GM12878 (cell line): ENCODE data around the gene ATP5F1D. TPM values are rescaled to one million over a fixed set of nuclear protein-coding genes. Genes with fewer than 3 reads are reported as not detected.

Source experiments
- BACH1 ChIP-seq: fragments of 450-650 bp; IDR thresholded peaks from 2 replicates; pipeline ENCODE4 v1.6.1; 2017; ENCODE audit warnings: mild to moderate bottlenecking, borderline replicate concordance
- DPF2 ChIP-seq: fragments of 450-650 bp; IDR thresholded peaks from 2 replicates; pipeline ENCODE4 v1.6.1; 2017; ENCODE audit warnings: mild to moderate bottlenecking
- ESRRA ChIP-seq: IDR thresholded peaks from 2 replicates; pipeline ENCODE4 v1.6.1; 2012; ENCODE audit warnings: mild to moderate bottlenecking, low read length, improper control_type of control experiment
- KAT2A ChIP-seq: conservative IDR thresholded peaks from 2 replicates; pipeline ENCODE4 v1.6.1; 2011; ENCODE audit warnings: low read depth, low read length; ENCODE audit not compliant: control insufficient read depth
- MEF2A ChIP-seq: IDR thresholded peaks from 2 replicates; pipeline ENCODE4 v1.6.1; 2011; ENCODE audit warnings: low read depth, mild to moderate bottlenecking, low read length, moderate library complexity; ENCODE audit not compliant: insufficient read depth
- NBN ChIP-seq: fragments of 450-650 bp; IDR thresholded peaks from 2 replicates; pipeline ENCODE4 v1.6.1; 2016
- NFXL1 ChIP-seq: fragments of 450-650 bp; IDR thresholded peaks from 2 replicates; pipeline ENCODE4 v1.6.1; 2017; ENCODE audit warnings: antibody characterized with exemption, mild to moderate bottlenecking, borderline replicate concordance
- NRF1 ChIP-seq: conservative IDR thresholded peaks from 2 replicates; pipeline ENCODE4 v1.6.1; 2011; ENCODE audit warnings: mild to moderate bottlenecking, low read depth, low read length, improper control_type of control experiment
- PAX5 ChIP-seq: IDR thresholded peaks from 2 replicates; pipeline ENCODE4 v1.6.1; 2011; ENCODE audit warnings: low read depth, low read length, borderline replicate concordance
- SPI1 ChIP-seq: IDR thresholded peaks from 2 replicates; pipeline ENCODE4 v1.6.1; 2011; ENCODE audit warnings: low read depth, mild to moderate bottlenecking, low read length, moderate library complexity, borderline replicate concordance; ENCODE audit not compliant: insufficient read depth
- TBL1XR1 ChIP-seq: IDR thresholded peaks from 2 replicates; pipeline ENCODE4 v1.6.1; 2012; ENCODE audit warnings: low read depth, low read length, improper control_type of control experiment
- TCF7 ChIP-seq: IDR thresholded peaks from 2 replicates; pipeline ENCODE4 v1.6.1; 2014; ENCODE audit warnings: antibody characterized with exemption, borderline replicate concordance
- YY1 ChIP-seq: IDR thresholded peaks from 2 replicates; pipeline ENCODE4 v1.6.1; 2011; ENCODE audit warnings: low read depth, mild to moderate bottlenecking, low read length
- ZBED1 ChIP-seq: IDR thresholded peaks from 2 replicates; pipeline ENCODE4 v1.6.1; 2016; ENCODE audit warnings: borderline replicate concordance
- ZNF217 ChIP-seq: fragments of 450-650 bp; IDR thresholded peaks from 2 replicates; pipeline ENCODE4 v1.6.1; 2017; ENCODE audit warnings: antibody characterized with exemption, mild to moderate bottlenecking
- ZZZ3 ChIP-seq: IDR thresholded peaks from 2 replicates; pipeline ENCODE4 v1.6.1; 2011; ENCODE audit warnings: low read depth; ENCODE audit not compliant: control insufficient read depth, insufficient read length
- polyA plus RNA-seq, 11 experiments: library from polyadenylated mRNA; depleted of rRNA in 4 of 11; unstranded in 6 of 11; stranded (reverse) in 5 of 11; fragments of >200 nt; fragmentation: Nextera tagmentation in 4 of 11; fragmentation: Illumina TruSeq in 1 of 11; extraction: Ambion mirVana in 4 of 11; extraction: Trizol in 1 of 11; gene quantifications; 1 replicate in 1 of 11; 2 replicates in 10 of 11; pipeline versions ENCODE4 v1.2.1 to v1.2.3, GENCODE V29; 2011 to 2016; ENCODE audit warnings: inconsistent platforms in 2 of 11, missing spikeins in 2 of 11, low read depth in 1 of 11
- total RNA-seq, 4 experiments: library from RNA; depleted of rRNA in 3 of 4; stranded (reverse); fragments of >200 nt in 3 of 4; fragmentation: Illumina TruSeq in 1 of 4; extraction: Trizol in 1 of 4; gene quantifications; 2 replicates each; pipeline versions ENCODE4 v1.2.1 to v1.2.3, GENCODE V29; 2013 to 2021
- TF ChIP-seq, protein P1 (sequence below): IDR thresholded peaks from 2 replicates; pipeline ENCODE4 v1.6.1; 2012; ENCODE audit warnings: improper control_type of control experiment, low read depth, low read length; ENCODE audit not compliant: insufficient replicate concordance
- TF ChIP-seq, protein P2 (sequence below): fragments of 450-650 bp; IDR thresholded peaks from 2 replicates; pipeline ENCODE4 v1.6.1; 2018; ENCODE audit warnings: mild to moderate bottlenecking, low read depth, moderate library complexity; ENCODE audit not compliant: partially characterized antibody
- TF ChIP-seq, protein P3 (sequence below): fragments of 450-650 bp; IDR thresholded peaks from 2 replicates; pipeline ENCODE4 v1.6.1; 2017; ENCODE audit warnings: antibody characterized with exemption, mild to moderate bottlenecking, moderate library complexity

ATP5F1D gene
- total and polyA plus RNA-seq, 10 of the 15 experiments (the other 5 are each of a cell fraction or from before 2014, with no cell fraction given), result 7.2 to 357 (median 49.5) TPM

DNA sequence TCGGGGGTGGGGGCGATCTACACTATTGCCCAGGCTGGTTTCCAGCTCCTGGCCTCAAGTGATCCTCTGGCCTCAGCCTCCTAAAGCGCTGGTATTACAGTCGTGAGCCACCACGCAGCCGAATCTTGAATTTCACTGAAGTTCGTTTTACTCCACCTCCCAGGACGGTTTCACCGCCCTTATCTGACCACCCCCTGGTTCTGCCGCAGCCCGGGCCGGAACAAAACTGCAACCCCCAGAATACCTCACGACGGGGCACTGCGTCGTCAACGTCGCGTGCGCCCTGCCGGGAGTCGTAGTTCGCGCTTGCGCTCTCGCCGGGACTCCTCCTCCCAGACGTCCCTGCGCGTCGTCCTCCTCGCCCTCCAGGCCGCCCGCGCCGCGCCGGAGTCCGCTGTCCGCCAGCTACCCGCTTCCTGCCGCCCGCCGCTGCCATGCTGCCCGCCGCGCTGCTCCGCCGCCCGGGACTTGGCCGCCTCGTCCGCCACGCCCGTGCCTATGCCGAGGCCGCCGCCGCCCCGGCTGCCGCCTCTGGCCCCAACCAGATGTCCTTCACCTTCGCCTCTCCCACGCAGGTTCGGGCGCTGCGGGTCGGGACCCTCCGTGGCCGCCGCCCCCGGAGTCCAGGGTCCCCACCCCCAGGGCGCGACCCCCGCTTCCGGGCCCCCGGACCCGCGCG is at the start of gene ATP5F1D (continued):
- TF ChIP-seq DPF2, result peak; percentile 86
- peak; percentile 74; the same call in 1 of the 2 replicates for TF ChIP-seq YY1
- TF ChIP-seq SPI1, result no peak
- TF ChIP-seq TBL1XR1, result peak; percentile 52; the same call in 1 of the 2 replicates
- TF ChIP-seq ESRRA, result no peak
- TF ChIP-seq ZZZ3, result no peak
- TF ChIP-seq, protein P1, sequence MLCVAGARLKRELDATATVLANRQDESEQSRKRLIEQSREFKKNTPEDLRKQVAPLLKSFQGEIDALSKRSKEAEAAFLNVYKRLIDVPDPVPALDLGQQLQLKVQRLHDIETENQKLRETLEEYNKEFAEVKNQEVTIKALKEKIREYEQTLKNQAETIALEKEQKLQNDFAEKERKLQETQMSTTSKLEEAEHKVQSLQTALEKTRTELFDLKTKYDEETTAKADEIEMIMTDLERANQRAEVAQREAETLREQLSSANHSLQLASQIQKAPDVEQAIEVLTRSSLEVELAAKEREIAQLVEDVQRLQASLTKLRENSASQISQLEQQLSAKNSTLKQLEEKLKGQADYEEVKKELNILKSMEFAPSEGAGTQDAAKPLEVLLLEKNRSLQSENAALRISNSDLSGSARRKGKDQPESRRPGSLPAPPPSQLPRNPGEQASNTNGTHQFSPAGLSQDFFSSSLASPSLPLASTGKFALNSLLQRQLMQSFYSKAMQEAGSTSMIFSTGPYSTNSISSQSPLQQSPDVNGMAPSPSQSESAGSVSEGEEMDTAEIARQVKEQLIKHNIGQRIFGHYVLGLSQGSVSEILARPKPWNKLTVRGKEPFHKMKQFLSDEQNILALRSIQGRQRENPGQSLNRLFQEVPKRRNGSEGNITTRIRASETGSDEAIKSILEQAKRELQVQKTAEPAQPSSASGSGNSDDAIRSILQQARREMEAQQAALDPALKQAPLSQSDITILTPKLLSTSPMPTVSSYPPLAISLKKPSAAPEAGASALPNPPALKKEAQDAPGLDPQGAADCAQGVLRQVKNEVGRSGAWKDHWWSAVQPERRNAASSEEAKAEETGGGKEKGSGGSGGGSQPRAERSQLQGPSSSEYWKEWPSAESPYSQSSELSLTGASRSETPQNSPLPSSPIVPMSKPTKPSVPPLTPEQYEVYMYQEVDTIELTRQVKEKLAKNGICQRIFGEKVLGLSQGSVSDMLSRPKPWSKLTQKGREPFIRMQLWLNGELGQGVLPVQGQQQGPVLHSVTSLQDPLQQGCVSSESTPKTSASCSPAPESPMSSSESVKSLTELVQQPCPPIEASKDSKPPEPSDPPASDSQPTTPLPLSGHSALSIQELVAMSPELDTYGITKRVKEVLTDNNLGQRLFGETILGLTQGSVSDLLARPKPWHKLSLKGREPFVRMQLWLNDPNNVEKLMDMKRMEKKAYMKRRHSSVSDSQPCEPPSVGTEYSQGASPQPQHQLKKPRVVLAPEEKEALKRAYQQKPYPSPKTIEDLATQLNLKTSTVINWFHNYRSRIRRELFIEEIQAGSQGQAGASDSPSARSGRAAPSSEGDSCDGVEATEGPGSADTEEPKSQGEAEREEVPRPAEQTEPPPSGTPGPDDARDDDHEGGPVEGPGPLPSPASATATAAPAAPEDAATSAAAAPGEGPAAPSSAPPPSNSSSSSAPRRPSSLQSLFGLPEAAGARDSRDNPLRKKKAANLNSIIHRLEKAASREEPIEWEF, result no peak
- TF ChIP-seq, protein P2, sequence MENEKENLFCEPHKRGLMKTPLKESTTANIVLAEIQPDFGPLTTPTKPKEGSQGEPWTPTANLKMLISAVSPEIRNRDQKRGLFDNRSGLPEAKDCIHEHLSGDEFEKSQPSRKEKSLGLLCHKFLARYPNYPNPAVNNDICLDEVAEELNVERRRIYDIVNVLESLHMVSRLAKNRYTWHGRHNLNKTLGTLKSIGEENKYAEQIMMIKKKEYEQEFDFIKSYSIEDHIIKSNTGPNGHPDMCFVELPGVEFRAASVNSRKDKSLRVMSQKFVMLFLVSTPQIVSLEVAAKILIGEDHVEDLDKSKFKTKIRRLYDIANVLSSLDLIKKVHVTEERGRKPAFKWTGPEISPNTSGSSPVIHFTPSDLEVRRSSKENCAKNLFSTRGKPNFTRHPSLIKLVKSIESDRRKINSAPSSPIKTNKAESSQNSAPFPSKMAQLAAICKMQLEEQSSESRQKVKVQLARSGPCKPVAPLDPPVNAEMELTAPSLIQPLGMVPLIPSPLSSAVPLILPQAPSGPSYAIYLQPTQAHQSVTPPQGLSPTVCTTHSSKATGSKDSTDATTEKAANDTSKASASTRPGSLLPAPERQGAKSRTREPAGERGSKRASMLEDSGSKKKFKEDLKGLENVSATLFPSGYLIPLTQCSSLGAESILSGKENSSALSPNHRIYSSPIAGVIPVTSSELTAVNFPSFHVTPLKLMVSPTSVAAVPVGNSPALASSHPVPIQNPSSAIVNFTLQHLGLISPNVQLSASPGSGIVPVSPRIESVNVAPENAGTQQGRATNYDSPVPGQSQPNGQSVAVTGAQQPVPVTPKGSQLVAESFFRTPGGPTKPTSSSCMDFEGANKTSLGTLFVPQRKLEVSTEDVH, result no peak
- TF ChIP-seq NRF1, result peak; percentile 51
- TF ChIP-seq NBN, result 0 out of 2 replicates have a peak, but pooled peaks have one; percentile 32
- peak; percentile 29; the same call in 1 of the 2 replicates for TF ChIP-seq ZNF217
- TF ChIP-seq MEF2A, result 0 out of 2 replicates have a peak, but pooled peaks have one; percentile 11
- TF ChIP-seq TCF7, result no peak
- TF ChIP-seq, protein P3, sequence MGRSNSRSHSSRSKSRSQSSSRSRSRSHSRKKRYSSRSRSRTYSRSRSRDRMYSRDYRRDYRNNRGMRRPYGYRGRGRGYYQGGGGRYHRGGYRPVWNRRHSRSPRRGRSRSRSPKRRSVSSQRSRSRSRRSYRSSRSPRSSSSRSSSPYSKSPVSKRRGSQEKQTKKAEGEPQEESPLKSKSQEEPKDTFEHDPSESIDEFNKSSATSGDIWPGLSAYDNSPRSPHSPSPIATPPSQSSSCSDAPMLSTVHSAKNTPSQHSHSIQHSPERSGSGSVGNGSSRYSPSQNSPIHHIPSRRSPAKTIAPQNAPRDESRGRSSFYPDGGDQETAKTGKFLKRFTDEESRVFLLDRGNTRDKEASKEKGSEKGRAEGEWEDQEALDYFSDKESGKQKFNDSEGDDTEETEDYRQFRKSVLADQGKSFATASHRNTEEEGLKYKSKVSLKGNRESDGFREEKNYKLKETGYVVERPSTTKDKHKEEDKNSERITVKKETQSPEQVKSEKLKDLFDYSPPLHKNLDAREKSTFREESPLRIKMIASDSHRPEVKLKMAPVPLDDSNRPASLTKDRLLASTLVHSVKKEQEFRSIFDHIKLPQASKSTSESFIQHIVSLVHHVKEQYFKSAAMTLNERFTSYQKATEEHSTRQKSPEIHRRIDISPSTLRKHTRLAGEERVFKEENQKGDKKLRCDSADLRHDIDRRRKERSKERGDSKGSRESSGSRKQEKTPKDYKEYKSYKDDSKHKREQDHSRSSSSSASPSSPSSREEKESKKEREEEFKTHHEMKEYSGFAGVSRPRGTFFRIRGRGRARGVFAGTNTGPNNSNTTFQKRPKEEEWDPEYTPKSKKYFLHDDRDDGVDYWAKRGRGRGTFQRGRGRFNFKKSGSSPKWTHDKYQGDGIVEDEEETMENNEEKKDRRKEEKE, result 0 out of 2 replicates have a peak, but pooled peaks have one; percentile 23
- TF ChIP-seq PAX5, result peak; percentile 11; the same call in 1 of the 2 replicates
- TF ChIP-seq NFXL1, result no peak
- TF ChIP-seq ZBED1, result no peak
- peak; percentile 82 for TF ChIP-seq BACH1
- TF ChIP-seq KAT2A, result no peak
